ENCODE data around the gene GALNT2. TPM values are rescaled to one million over a fixed set of nuclear protein-coding genes. Genes with fewer than 3 reads are reported as not detected.
A peak's percentile ranks its signal among the peaks of the same experiment; 100 is the strongest.

GALNT2 gene
- total RNA-seq, 2 donors from 2014 or later = 29.9 to 39.5 TPM

GRCh38 chr1:230176326-230176725 lies 109.3 kb downstream of the GALNT2 start:
- peak; percentile 7 for DNase-seq (ENCODE audit: low spot score)
- TF ChIP-seq CTCF (IDR thresholded peaks at IDR 0.05) = no peak
- no peaks in the 10 kb centered on the region for H3K9me3 ChIP-seq
- peak overlapping the region; percentile 65 to 73 for H3K27ac ChIP-seq
- no peaks in the 10 kb centered on the region for H3K27me3 ChIP-seq
- H3K36me3 ChIP-seq = no peaks in the 10 kb centered on the region
- H3K4me3 ChIP-seq = no peak overlapping the region
- peaks cover 0 to 21% of the 10 kb centered on the region in 2 donors for H3K4me1 ChIP-seq

GRCh38 chr1:230176871-230177411 lies 109.9 kb downstream of the GALNT2 start:
- peak overlapping the region in 1 of 2 donors; percentile 33 for H3K4me3 ChIP-seq
- peak overlapping the region; percentile 65 to 73 for H3K27ac ChIP-seq
- DNase-seq (ENCODE audit: low spot score) = peak; percentile 89
- H3K36me3 ChIP-seq = no peaks in the 10 kb centered on the region
- no peaks in the 10 kb centered on the region for H3K27me3 ChIP-seq
- H3K4me1 ChIP-seq = peaks cover 0 to 21% of the 10 kb centered on the region in 2 donors
- no peak for TF ChIP-seq CTCF (IDR thresholded peaks at IDR 0.05)
- H3K9me3 ChIP-seq = no peaks in the 10 kb centered on the region

- Histone ChIP-seq H3K4me1 (peaks cover 0 to 21% of the 10 kb centered on the region in 2 donors), H3K27ac (no peak overlapping the region), H3K27me3 (no peaks in the 10 kb centered on the region), H3K9me3 (no peaks in the 10 kb centered on the region), H3K36me3 (no peaks in the 10 kb centered on the region), H3K4me3 (no peak overlapping the region)
- no peak for TF ChIP-seq CTCF (IDR thresholded peaks at IDR 0.05)
- no peak for DNase-seq (ENCODE audit: low spot score)
Observed at GRCh38 chr1:230179249-230179648, 112.2 kb downstream of the GALNT2 start.

- H3K27me3 ChIP-seq = no peaks in the 10 kb centered on the region
- no peak for DNase-seq (ENCODE audit: low spot score)
- H3K4me1 ChIP-seq = peaks cover 0 to 33% of the 10 kb centered on the region in 2 donors
- TF ChIP-seq CTCF (IDR thresholded peaks at IDR 0.05) = no peak
- H3K9me3 ChIP-seq = no peaks in the 10 kb centered on the region
- H3K27ac ChIP-seq = peak overlapping the region; percentile 56
- no peaks in the 10 kb centered on the region for H3K36me3 ChIP-seq
- H3K4me3 ChIP-seq = peak overlapping the region in 1 of 2 donors; percentile 9
Observed at GRCh38 chr1:230185076-230186001, 118.3 kb downstream of the GALNT2 start.

- Histone ChIP-seq H3K27me3 (no peaks in the 10 kb centered on the region), H3K9me3 (no peaks in the 10 kb centered on the region), H3K27ac (peak overlapping the region; percentile 56), H3K4me3 (peak overlapping the region in 1 of 2 donors; percentile 9), H3K4me1 (peaks cover 0 to 40% of the 10 kb centered on the region in 2 donors), H3K36me3 (no peaks in the 10 kb centered on the region)
- TF ChIP-seq CTCF (IDR thresholded peaks at IDR 0.05) = no peak
- DNase-seq (ENCODE audit: low spot score) = no peak
Observed at GRCh38 chr1:230186003-230186863, 119.2 kb downstream of the GALNT2 start.
